Measurements from ENCODE around the gene ZNF598.

DNA sequence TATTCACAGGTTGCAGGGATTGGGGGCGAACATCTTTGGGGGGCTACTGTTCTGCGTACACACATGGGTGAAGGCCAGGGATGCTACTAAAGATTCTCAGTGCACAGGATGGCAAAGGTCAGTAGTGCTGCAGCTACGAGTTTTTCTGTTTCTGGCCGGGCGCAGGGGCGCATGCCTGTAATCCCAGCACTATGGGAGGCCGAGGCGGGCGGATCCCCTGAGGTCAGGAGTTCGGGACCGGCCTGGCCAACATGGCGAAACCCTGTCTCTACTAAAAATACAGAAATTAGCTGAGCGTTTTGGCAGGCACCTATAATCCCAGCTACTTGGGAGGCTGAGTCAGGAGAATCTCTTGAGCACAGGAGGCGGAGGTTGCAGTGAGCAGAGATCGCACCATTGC, 3.9 kb upstream of the ZNF598 start:
- TF ChIP-seq SUZ12 (IDR thresholded peaks at IDR 0.05) (no peak), TARDBP (IDR thresholded peaks at IDR 0.05) (no peak), ZNF384 (IDR thresholded peaks at IDR 0.05) (no peak), ELF4 (IDR thresholded peaks at IDR 0.05) (no peak), HDGF (IDR thresholded peaks at IDR 0.05; ENCODE audit: borderline replicate concordance) (no peak), NFRKB (IDR thresholded peaks at IDR 0.05) (no peak), SP1 (IDR thresholded peaks at IDR 0.05) (no peak), BHLHE40 (IDR thresholded peaks at IDR 0.05; ENCODE audit: borderline replicate concordance) (no peak), CTBP1 (IDR thresholded peaks at IDR 0.05; ENCODE audit: borderline replicate concordance) (no peak), L3MBTL2 (conservative IDR thresholded peaks at IDR 0.05) (no peak), ARNT (IDR thresholded peaks at IDR 0.05) (no peak), FOXA1 (IDR thresholded peaks at IDR 0.05) (no peak), FOXK2 (IDR thresholded peaks at IDR 0.05) (no peak)
